ENCODE data around the gene ANKRD30A.

GRCh38 chr10:37146443-37146842 is 21.0 kb downstream of the ANKRD30A start:
- TF ChIP-seq CTCF (IDR thresholded peaks at IDR 0.05), result peak; percentile 54
- no peak for TF ChIP-seq ZFX (IDR thresholded peaks at IDR 0.05; ENCODE audit: borderline replicate concordance)
